OCI-LY7 (cell line): Measurements from ENCODE around the gene HES2. TPM values are rescaled to one million over a fixed set of nuclear protein-coding genes. Genes with fewer than 3 reads are reported as not detected.
A peak's percentile ranks its signal among the peaks of the same experiment; 100 is the strongest.

Experiments used
- BruUV-seq: library from RNA; stranded (reverse); fragments of 400-500 nt; replicated peaks from 2 replicates; lab custom pipeline; 2021; lab: Mats Ljungman, UMichigan
- CTCF ChIA-PET: fragments of 300-600 bp; sonication (Branson Sonifier 250); formaldehyde crosslinking; loops from one replicate; lab custom pipeline; 2022; ENCODE audit warnings: antibody characterized with exemption; ENCODE audit not compliant: unreplicated experiment; lab: Charles Lee
- POLR2A ChIA-PET: fragments of 300-600 bp; sonication (Branson Sonifier 250); formaldehyde crosslinking; loops from one replicate; lab custom pipeline; 2022; ENCODE audit warnings: antibody characterized with exemption; lab: Charles Lee
- DNase-seq: peaks from one replicate; pipeline ENCODE4 v3.0.0-alpha.2; 2015; ENCODE audit warnings: low spot score
- H2AFZ ChIP-seq: fragments of 200-600 bp; sonication (generic), shearing (Covaris generic); 2 replicates; pipeline ENCODE4 v1.6.1; 2014; ENCODE audit warnings: mild to moderate bottlenecking, antibody characterized with exemption, low read length, moderate library complexity
- H3K27ac ChIP-seq: fragments of 200-600 bp; sonication (generic); 2 replicates; pipeline ENCODE4 v1.5.1; 2014; ENCODE audit warnings: mixed run types, low read depth, mild to moderate bottlenecking, moderate library complexity, low read length, inconsistent platforms; ENCODE audit not compliant: poor library complexity, severe bottlenecking
- H3K36me3 ChIP-seq: fragments of 200-600 bp; sonication (generic); 2 replicates; pipeline ENCODE4 v1.6.1; 2014; ENCODE audit warnings: mild to moderate bottlenecking, antibody characterized with exemption, low read length, moderate library complexity, mixed read lengths; ENCODE audit not compliant: insufficient read depth
- H3K4me1 ChIP-seq: fragments of 200-600 bp; sonication (generic); 2 replicates; pipeline ENCODE4 v1.5.1; 2014; ENCODE audit warnings: mild to moderate bottlenecking, low read length; ENCODE audit not compliant: insufficient read depth, poor library complexity, severe bottlenecking
- H3K4me2 ChIP-seq: fragments of 200-600 bp; sonication (generic); 2 replicates; pipeline ENCODE4 v1.6.1; 2014; ENCODE audit warnings: mild to moderate bottlenecking, low read length
- H3K4me3 ChIP-seq: fragments of 200-600 bp; sonication (generic); 2 replicates; pipeline ENCODE4 v1.5.1; 2014; ENCODE audit warnings: mild to moderate bottlenecking, low read depth, low read length; ENCODE audit not compliant: poor library complexity, severe bottlenecking
- H3K79me2 ChIP-seq: fragments of 200-600 bp; sonication (generic); 2 replicates; pipeline ENCODE4 v1.6.1; 2016; ENCODE audit warnings: low read depth, mild to moderate bottlenecking, low read length, moderate library complexity, mixed read lengths; ENCODE audit not compliant: insufficient read depth
- H3K9me2 ChIP-seq: fragments of 200-600 bp; sonication (generic); 2 replicates; pipeline ENCODE4 v1.6.1; 2016; ENCODE audit warnings: mild to moderate bottlenecking, low read length, mixed read lengths; ENCODE audit not compliant: insufficient read depth
- H3K9me3 ChIP-seq: fragments of 200-600 bp; sonication (generic); 2 replicates; pipeline ENCODE4 v1.6.1; 2014; ENCODE audit warnings: mild to moderate bottlenecking, mixed run types, low read length, mixed read lengths
- H4K20me1 ChIP-seq: fragments of 200-600 bp; sonication (generic); 2 replicates; pipeline ENCODE4 v1.6.1; 2014; ENCODE audit warnings: mild to moderate bottlenecking, antibody characterized with exemption, low read length, moderate library complexity, mixed read lengths; ENCODE audit not compliant: insufficient read depth
- EZH2phosphoT487 ChIP-seq: fragments of 200-600 bp; sonication (generic); IDR thresholded peaks from 2 replicates; pipeline ENCODE4 v1.6.1; 2018; ENCODE audit warnings: low read depth, borderline replicate concordance, mild to moderate bottlenecking, mixed run types, antibody characterized with exemption, low read length, moderate library complexity, mixed read lengths
- intact Hi-C: fragments of 100-400 bp; cut with micrococcal nuclease; formaldehyde crosslinking; loops from one replicate; pipeline ENCODE4 v1.10.0; 2022; ENCODE audit not compliant: unreplicated experiment
- total RNA-seq, 2 experiments: library from RNA; depleted of rRNA in 1 of 2; stranded (reverse); fragments of >200 nt in 1 of 2; shearing (Covaris generic) in 1 of 2; gene quantifications; 2 replicates each; pipeline ENCODE4 v1.2.3, GENCODE V29; 2014 to 2022
- TF ChIP-seq, protein P1 (sequence below): fragments of 200-600 bp; sonication (generic); conservative IDR thresholded peaks from 2 replicates; pipeline ENCODE4 v1.5.1; 2014; ENCODE audit warnings: mild to moderate bottlenecking, antibody characterized with exemption, low read length, moderate library complexity, mixed read lengths

HES2 gene
- total RNA-seq, 2 experiments from 2014 or later, result not detected

DNA sequence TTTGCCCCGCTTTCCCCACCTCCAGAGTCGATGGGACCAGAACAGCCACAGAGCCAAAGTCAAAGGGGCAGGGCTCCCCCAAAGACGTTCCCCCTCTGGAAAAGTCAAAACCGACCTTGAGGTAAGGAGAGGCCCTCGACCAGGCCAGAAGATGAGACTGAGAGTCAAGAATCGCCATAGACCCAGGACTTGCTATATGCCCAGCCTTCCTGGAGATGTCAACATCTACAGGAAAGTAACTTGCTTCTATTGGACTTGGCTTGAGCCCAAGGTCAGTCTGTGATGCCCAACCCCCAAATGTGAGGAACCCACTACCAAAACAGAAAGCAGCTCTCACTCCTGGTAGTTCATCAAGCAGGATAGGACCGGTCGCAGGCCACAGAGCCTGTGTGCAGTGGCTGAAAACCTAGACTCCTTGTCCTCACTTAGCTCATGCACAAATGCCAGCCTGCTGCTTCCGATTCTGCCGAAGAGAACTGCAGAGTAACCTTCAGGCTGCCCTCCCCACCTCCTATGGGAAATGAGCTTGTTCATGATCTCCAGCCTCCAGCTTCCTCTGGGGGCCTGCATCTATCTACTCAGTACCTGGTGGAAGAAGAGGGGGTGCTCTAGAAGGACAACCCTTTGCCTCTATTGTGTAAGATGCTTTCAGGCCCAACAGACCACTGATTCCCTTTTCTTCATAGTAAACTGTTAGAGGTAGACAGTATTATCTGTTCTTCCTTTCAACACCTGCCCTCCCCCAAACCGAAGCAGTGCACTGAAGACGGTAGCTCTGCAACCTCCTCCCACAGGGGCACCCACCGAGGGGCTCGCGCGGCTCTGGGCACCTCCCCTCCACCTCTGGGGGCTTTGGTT is 27.5 kb downstream of the HES2 start:
- Histone ChIP-seq H3K4me2 (peak overlapping the region; percentile 94), H4K20me1 (0 out of 2 replicates have a peak, but pooled peaks cover 7% of the 10 kb centered on the region), H3K4me1 (peaks cover 14% of the 10 kb centered on the region), H3K36me3 (no peaks in the 10 kb centered on the region), H3K27ac (no peak overlapping the region), H3K9me2 (no peaks in the 10 kb centered on the region), H3K79me2 (peaks cover 5% of the 10 kb centered on the region; the same call in 1 of the 2 replicates), H3K4me3 (peak overlapping the region; percentile 78), H2AFZ (peak overlapping the region; percentile 53; the same call in 1 of the 2 replicates), H3K9me3 (no peaks in the 10 kb centered on the region)
- TSS peak; percentile 54 for BruUV-seq
- intact Hi-C loops, result loop anchor here (5.0 kb wide), 1 partner anchor 155 kb away; the partner anchor contains the start of gene ICMT
- ChIA-PET POLR2A (interaction anchor here (0.7 to 0.8 kb wide), 2 partner anchors 11 to 1087 kb away, joined by 3 read pairs; no protein-coding TSS in a partner anchor), CTCF (no interaction called here)
- peak; percentile 13 for DNase-seq
- TF ChIP-seq, protein P1, sequence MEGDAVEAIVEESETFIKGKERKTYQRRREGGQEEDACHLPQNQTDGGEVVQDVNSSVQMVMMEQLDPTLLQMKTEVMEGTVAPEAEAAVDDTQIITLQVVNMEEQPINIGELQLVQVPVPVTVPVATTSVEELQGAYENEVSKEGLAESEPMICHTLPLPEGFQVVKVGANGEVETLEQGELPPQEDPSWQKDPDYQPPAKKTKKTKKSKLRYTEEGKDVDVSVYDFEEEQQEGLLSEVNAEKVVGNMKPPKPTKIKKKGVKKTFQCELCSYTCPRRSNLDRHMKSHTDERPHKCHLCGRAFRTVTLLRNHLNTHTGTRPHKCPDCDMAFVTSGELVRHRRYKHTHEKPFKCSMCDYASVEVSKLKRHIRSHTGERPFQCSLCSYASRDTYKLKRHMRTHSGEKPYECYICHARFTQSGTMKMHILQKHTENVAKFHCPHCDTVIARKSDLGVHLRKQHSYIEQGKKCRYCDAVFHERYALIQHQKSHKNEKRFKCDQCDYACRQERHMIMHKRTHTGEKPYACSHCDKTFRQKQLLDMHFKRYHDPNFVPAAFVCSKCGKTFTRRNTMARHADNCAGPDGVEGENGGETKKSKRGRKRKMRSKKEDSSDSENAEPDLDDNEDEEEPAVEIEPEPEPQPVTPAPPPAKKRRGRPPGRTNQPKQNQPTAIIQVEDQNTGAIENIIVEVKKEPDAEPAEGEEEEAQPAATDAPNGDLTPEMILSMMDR, result no peak
- TF ChIP-seq EZH2phosphoT487, result no peak

DNA sequence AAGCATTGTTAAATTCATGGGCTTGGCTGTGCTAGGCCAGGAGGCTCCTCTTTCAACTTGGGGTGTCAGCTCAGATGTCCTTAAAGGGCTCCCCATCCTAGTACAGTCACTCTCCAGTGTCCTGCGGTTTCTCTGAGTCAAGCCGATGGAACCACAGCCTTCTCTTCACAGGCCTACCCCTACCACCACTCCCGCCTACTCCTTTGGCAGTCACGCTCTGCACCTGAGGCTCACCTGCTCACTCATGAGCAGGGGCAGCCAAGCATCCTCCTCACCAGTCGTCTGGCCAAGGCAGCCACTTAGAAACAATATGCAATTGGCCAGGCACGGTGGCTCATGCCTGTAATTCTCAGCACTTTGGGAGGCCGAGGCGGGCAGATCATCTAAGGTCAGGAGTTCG is 29.7 kb downstream of the HES2 start:
- no peak overlapping the region for H2AFZ ChIP-seq
- H3K36me3 ChIP-seq, result peaks cover 1% of the 10 kb centered on the region; the same call in 1 of the 2 replicates
- 0 out of 2 replicates have a peak, but pooled peaks cover 7% of the 10 kb centered on the region for H4K20me1 ChIP-seq
- peaks cover 14% of the 10 kb centered on the region for H3K4me1 ChIP-seq
- ChIA-PET CTCF (no interaction called here), POLR2A (no interaction called here)
- intact Hi-C loops, result loop anchor here (5.0 kb wide), 1 partner anchor 153 kb away; the partner anchor contains the start of gene ICMT
- no peak for DNase-seq
- no peak for TF ChIP-seq EZH2phosphoT487
- TF ChIP-seq, protein P1, result no peak
- no peak overlapping the region for H3K4me2 ChIP-seq
- no peak overlapping the region for H3K27ac ChIP-seq
- H3K4me3 ChIP-seq, result no peak overlapping the region
- no peaks in the 10 kb centered on the region for H3K9me3 ChIP-seq
- peaks cover 9% of the 10 kb centered on the region for H3K79me2 ChIP-seq
- no peaks in the 10 kb centered on the region for H3K9me2 ChIP-seq
- no TSS peak for BruUV-seq
